ENCODE data around the gene LRRC27. TPM values are rescaled to one million over a fixed set of nuclear protein-coding genes. Genes with fewer than 3 reads are reported as not detected.
"Not testable (repeated sequence)": the region's sequence is repeated elsewhere in the genome, so short reads cannot be mapped to it uniquely, and the experiment has no call there.

Gene LRRC27
- polyA plus RNA-seq, 3 donors: 26.3 to 31.9 (median 26.8) TPM

- no peak for DNase-seq (ENCODE audit: extremely low read depth in 1 of 11, low read depth in 9 of 11, low spot score in 4 of 11)
Measured at GRCh38 chr10:132309879-132310591, 22.0 kb upstream of the LRRC27 start.

GRCh38 chr10:132310701-132311337 is 21.2 kb upstream of the LRRC27 start:
- no peak for DNase-seq (ENCODE audit: extremely low read depth in 1 of 11, low read depth in 9 of 11, low spot score in 4 of 11)

GRCh38 chr10:132311338-132311939 is 20.6 kb upstream of the LRRC27 start:
- no peak for DNase-seq (ENCODE audit: extremely low read depth in 1 of 11, low read depth in 9 of 11, low spot score in 4 of 11)

GRCh38 chr10:132313305-132313704 is 18.7 kb upstream of the LRRC27 start:
- DNase-seq (ENCODE audit: extremely low read depth in 1 of 11, low read depth in 9 of 11, low spot score in 4 of 11): no peak

GRCh38 chr10:132313865-132314264 is 18.1 kb upstream of the LRRC27 start:
- no peak for DNase-seq (ENCODE audit: extremely low read depth in 1 of 11, low read depth in 9 of 11, low spot score in 4 of 11)

GRCh38 chr10:132314336-132314735 is 17.7 kb upstream of the LRRC27 start:
- DNase-seq (ENCODE audit: extremely low read depth in 1 of 11, low read depth in 9 of 11, low spot score in 4 of 11): no peak

- DNase-seq (ENCODE audit: extremely low read depth in 1 of 11, low read depth in 9 of 11, low spot score in 4 of 11): not testable (repeated sequence)
Measured at GRCh38 chr10:132314881-132315280, 17.1 kb upstream of the LRRC27 start.

- no peak for DNase-seq (ENCODE audit: extremely low read depth in 1 of 11, low read depth in 9 of 11, low spot score in 4 of 11)
Measured at GRCh38 chr10:132316133-132316532, 15.9 kb upstream of the LRRC27 start.

- not testable (repeated sequence) for DNase-seq (ENCODE audit: extremely low read depth in 1 of 11, low read depth in 9 of 11, low spot score in 4 of 11)
Measured at GRCh38 chr10:132317477-132317876, 14.5 kb upstream of the LRRC27 start.

GRCh38 chr10:132319853-132320653 is 11.9 kb upstream of the LRRC27 start:
- DNase-seq (ENCODE audit: extremely low read depth in 1 of 11, low read depth in 9 of 11, low spot score in 4 of 11): no peak

GRCh38 chr10:132320654-132321469 is 11.1 kb upstream of the LRRC27 start:
- no peak for DNase-seq (ENCODE audit: extremely low read depth in 1 of 11, low read depth in 9 of 11, low spot score in 4 of 11)

- DNase-seq (ENCODE audit: extremely low read depth in 1 of 11, low read depth in 9 of 11, low spot score in 4 of 11): no peak
Measured at GRCh38 chr10:132321726-132322125, 10.3 kb upstream of the LRRC27 start.

GRCh38 chr10:132322586-132323048 is 9.4 kb upstream of the LRRC27 start:
- no peak for DNase-seq (ENCODE audit: extremely low read depth in 1 of 11, low read depth in 9 of 11, low spot score in 4 of 11)

- DNase-seq (ENCODE audit: extremely low read depth in 1 of 11, low read depth in 9 of 11, low spot score in 4 of 11): no peak
Measured at GRCh38 chr10:132324186-132324585, 7.8 kb upstream of the LRRC27 start.

GRCh38 chr10:132326344-132326889 is 5.6 kb upstream of the LRRC27 start:
- DNase-seq (ENCODE audit: extremely low read depth in 1 of 11, low read depth in 9 of 11, low spot score in 4 of 11): no peak

GRCh38 chr10:132326925-132327324 is 5.1 kb upstream of the LRRC27 start:
- DNase-seq (ENCODE audit: extremely low read depth in 1 of 11, low read depth in 9 of 11, low spot score in 4 of 11): no peak

- DNase-seq (ENCODE audit: extremely low read depth in 1 of 11, low read depth in 9 of 11, low spot score in 4 of 11): no peak
Measured at GRCh38 chr10:132328106-132328505, 3.9 kb upstream of the LRRC27 start.

GRCh38 chr10:132328738-132329137 is 3.3 kb upstream of the LRRC27 start:
- DNase-seq (ENCODE audit: extremely low read depth in 1 of 11, low read depth in 9 of 11, low spot score in 4 of 11): no peak

Data from renal cortex interstitium (tissue), 11 donors.